Sigmoid colon (tissue), 4 donors: Measurements from ENCODE around the gene COL4A2.

Experiments
- EP300 ChIP-seq, 4 donors: sonication (generic); formaldehyde crosslinking; IDR thresholded peaks; one replicate each; pipeline ENCODE4 v1.6.1; 2017; ENCODE audit warnings: antibody characterized with exemption in 4 of 4
- POLR2A ChIP-seq, 2 donors: fragments of 450-650 bp; IDR thresholded peaks; one replicate each; pipeline ENCODE4 v1.6.1; 2016; ENCODE audit warnings: antibody characterized with exemption in 2 of 2, mild to moderate bottlenecking in 2 of 2, moderate library complexity in 2 of 2
- POLR2AphosphoS5 ChIP-seq, 4 donors: sonication (generic); formaldehyde crosslinking; IDR thresholded peaks; one replicate each; pipeline ENCODE4 v1.6.1; 2017; ENCODE audit warnings: antibody characterized with exemption in 4 of 4
- TF ChIP-seq, protein P1 (sequence below), 4 experiments: fragments of 450-650 bp in 3 of 4; fragments of 200-600 bp in 1 of 4; IDR thresholded peaks; one replicate each; pipeline ENCODE4 v1.5.1; 2016 to 2019; ENCODE audit warnings: antibody characterized with exemption in 4 of 4, mild to moderate bottlenecking in 3 of 4, moderate library complexity in 2 of 4

DNA sequence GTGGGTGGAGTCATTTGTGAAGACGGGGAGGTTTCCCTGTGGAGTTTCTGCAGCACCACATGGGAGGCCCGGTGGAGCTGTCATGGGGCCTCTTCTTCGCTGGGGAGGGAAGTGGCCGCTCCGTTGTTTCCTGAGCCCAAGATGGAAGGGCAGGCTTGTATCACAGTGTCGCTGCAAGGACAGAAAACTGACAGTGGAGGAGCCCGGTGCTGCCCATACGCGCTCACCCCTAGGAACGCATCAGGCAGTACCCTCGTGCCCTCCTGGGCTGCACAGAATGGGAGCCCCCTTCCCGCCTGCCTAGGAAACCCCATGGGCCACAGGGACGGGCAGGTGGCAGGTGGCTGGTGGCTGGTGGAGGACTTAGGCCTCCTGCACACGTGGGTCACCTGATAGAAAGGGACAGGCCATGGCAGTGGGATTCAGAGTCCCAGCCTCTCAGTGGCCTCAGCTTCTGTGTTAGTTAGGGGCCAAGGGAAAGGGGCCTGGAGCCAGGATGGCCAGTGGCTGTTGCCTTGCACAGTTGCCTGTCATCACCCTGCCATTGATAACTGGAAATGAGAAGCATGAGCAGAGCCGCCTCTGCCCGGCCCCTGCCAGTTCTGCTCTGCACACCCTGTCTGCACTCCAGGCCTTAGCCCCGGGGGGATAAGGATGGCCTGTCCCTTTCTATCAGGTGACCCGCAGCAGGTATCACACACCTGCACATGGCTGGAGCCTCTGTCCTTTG lies 7.6 kb downstream of the COL4A2 start:
- TF ChIP-seq, protein P1, sequence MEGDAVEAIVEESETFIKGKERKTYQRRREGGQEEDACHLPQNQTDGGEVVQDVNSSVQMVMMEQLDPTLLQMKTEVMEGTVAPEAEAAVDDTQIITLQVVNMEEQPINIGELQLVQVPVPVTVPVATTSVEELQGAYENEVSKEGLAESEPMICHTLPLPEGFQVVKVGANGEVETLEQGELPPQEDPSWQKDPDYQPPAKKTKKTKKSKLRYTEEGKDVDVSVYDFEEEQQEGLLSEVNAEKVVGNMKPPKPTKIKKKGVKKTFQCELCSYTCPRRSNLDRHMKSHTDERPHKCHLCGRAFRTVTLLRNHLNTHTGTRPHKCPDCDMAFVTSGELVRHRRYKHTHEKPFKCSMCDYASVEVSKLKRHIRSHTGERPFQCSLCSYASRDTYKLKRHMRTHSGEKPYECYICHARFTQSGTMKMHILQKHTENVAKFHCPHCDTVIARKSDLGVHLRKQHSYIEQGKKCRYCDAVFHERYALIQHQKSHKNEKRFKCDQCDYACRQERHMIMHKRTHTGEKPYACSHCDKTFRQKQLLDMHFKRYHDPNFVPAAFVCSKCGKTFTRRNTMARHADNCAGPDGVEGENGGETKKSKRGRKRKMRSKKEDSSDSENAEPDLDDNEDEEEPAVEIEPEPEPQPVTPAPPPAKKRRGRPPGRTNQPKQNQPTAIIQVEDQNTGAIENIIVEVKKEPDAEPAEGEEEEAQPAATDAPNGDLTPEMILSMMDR (IDR thresholded peaks at IDR 0.05), result no peak
- TF ChIP-seq POLR2AphosphoS5 (IDR thresholded peaks at IDR 0.05), result peak in 3 of 4 donors; percentile 0 to 15 (median 13)
- TF ChIP-seq EP300 (IDR thresholded peaks at IDR 0.05), result no peak
- no peak for TF ChIP-seq POLR2A (IDR thresholded peaks at IDR 0.05)
